ENCODE results near the gene AATK.

AATK gene

DNA sequence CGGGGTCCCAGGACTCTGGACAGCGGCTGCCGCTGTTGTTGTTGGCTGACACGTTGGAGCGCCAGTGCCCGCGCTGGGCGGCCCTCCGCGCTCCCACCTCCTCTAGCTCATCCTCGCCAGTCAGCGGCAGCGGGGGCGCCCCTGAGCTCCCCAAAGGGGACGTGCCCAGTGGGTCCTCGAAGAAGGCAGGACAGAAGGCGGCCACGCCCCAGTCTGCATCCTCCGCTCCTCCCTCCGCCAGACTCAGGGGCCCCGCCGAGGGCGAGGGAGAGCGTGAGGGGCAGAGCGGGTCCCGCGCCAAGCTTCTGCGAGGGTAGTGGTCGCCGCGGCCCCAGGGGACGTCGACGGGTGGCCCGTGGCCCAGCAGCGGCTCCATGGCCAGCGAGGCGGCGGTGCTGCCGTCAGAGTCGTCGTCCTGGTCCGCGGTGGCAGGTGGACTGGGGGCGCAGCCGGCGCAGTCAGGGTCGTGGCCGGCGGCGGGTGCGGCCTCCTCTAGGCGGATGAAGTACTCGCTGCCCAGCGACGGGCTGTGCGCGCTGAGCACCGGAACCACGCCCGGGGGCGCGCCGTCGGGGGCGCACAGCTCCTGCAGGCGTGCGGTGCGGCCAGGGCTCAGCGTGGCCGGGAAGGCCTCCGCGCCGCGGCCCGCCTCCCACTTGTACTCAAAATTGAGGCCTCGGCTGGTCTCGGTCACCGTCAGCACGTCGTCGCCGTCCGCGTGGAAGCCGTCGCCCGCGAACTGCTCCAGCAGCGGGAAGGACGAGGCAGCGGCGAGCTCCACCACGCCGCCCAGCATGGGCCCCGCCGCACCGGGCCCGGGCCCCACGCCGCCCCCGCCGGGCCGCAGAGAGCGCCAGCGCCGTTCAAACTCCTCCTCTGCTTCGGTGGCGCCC is 43.9 kb downstream of the AATK start:
- no peak overlapping the region for H3K4me3 ChIP-seq (ENCODE audit: low read length)
- DNase-seq (ENCODE audit: low read depth), result no peak
- TF ChIP-seq, protein P1, sequence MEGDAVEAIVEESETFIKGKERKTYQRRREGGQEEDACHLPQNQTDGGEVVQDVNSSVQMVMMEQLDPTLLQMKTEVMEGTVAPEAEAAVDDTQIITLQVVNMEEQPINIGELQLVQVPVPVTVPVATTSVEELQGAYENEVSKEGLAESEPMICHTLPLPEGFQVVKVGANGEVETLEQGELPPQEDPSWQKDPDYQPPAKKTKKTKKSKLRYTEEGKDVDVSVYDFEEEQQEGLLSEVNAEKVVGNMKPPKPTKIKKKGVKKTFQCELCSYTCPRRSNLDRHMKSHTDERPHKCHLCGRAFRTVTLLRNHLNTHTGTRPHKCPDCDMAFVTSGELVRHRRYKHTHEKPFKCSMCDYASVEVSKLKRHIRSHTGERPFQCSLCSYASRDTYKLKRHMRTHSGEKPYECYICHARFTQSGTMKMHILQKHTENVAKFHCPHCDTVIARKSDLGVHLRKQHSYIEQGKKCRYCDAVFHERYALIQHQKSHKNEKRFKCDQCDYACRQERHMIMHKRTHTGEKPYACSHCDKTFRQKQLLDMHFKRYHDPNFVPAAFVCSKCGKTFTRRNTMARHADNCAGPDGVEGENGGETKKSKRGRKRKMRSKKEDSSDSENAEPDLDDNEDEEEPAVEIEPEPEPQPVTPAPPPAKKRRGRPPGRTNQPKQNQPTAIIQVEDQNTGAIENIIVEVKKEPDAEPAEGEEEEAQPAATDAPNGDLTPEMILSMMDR (conservative IDR thresholded peaks at IDR 0.05; ENCODE audit: low read length), result no peak

- TF ChIP-seq, protein P1 (conservative IDR thresholded peaks at IDR 0.05; ENCODE audit: low read length), result no peak
- no peak overlapping the region for H3K4me3 ChIP-seq (ENCODE audit: low read length)
- no peak for DNase-seq (ENCODE audit: low read depth)
Measured at GRCh38 chr17:81120695-81121621, 45.1 kb downstream of the AATK start.

DNA sequence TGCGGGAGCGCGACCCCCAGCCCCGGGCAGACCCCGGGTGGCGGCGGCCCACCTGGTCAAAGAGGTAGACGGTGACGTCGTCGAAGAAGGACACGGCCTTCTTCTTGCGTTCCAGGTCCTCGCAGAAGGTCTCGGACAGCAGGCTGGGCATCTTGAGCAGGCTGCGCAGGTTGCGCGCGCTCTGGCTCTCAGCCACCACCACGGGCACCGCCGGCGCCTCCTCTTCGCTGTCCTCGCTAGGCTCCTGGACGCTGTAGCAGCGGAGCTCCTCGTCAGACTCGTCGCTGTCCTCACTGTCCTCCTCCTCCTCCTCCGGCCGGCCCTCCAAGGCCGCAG is 45.9 kb downstream of the AATK start:
- DNase-seq (ENCODE audit: low read depth), result no peak
- H3K4me3 ChIP-seq (ENCODE audit: low read length), result no peak overlapping the region
- TF ChIP-seq, protein P1 (conservative IDR thresholded peaks at IDR 0.05; ENCODE audit: low read length), result no peak

DNA sequence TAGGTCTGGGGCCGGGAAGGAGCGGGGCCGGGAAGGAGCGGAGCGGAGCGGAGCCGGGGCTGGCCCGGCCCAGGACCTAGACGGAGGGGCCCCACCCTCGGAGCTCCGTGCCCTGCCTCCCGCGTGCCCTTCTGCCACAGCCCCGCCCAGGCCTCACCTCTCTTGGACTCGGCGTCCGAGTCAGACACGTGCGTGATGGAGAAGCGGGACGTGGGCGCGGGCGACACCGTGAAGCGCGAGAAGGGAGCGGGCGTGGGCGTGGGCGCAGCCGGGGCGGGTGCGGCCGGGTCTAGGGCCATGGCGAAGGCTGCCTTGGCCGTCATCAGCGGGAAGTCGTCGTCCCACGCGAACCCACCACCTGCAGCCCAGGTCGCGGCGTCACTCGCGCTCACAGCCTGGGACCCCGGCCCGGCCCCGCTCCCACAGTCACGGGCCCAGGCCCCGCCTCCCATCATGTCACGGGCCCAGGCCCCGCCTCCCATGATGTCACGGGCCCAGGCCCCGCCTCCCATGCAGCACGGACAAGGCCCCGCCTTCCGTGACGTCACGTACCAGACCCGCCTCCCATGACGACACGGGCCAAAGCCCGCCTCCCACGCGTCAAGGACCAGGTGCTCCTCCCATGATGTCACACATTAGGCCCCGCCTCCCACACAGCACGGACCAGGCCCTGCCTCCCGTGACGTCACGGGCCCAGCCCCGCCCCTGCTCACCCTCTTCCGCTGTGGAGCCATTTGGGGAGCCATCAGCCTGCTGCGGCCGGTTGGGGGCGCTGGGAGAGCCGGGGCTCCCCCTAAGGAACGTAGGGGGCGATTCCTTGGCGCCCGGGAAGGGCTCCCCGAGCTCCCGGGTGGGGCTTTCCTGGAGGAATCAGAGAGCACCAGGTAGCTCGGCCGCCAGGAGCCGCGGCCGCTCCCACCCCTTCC is 46.5 kb downstream of the AATK start:
- TF ChIP-seq, protein P1 (conservative IDR thresholded peaks at IDR 0.05; ENCODE audit: low read length), result no peak

DNA sequence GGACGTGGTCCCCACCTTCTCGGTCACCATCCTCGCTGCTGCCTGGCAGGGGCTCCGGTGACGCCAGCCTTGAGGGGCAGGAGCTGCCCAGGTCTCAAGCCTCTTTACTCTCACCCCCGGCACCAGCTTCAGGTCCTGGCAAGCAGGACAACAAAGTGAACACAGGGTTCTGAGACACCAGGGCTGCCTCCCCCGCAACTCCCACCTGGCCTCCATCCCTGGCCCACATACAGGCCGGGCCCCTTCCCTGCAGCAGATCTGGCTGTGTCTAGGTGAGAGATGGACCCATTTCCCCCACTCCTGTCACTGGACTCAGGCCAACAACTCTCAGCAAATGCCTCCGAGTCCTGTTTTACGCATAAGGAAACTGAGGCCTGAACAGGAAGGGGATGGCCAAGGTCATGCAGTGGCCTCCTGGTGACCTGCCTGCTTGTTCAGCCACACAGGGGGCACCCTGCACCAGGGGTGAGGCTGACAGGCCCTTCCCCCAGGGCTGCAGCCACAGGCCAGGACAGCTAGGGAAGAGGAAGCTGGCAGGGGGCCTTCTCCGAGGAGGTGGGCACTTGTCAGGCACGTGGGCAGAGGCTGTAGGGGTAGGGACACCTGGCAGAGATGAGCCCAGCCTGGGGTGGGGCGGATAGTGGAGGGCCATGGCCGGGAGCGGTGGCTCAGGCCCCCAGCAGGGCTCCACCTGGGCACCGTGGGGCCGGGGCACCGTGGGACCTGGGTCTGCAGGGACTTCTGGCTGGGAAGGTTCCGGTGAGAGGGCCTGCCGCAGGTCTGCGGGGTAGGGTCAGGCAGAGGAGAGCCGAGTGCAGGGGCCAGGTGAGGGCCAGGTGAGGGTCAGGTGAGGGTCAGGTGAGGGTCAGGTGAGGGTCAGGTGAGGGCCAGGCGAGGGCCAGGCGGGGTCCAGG is 47.5 kb downstream of the AATK start:
- H3K4me3 ChIP-seq (ENCODE audit: low read length), result peak overlapping the region; percentile 47
- no peak for DNase-seq (ENCODE audit: low read depth)
- TF ChIP-seq, protein P1 (conservative IDR thresholded peaks at IDR 0.05; ENCODE audit: low read length), result no peak

More for the DNA sequence above, 46.5 kb downstream of the AATK start:
- DNase-seq (ENCODE audit: low read depth), result peak; percentile 84
- peak overlapping the region; percentile 47 for H3K4me3 ChIP-seq (ENCODE audit: low read length)
